Activated T-cell treated with anti-CD3 and anti-CD28 coated beads for 48 hours (primary cell): ENCODE measurements around the gene KCNIP3.

ENCODE experiments used
- DNase-seq: peaks from one replicate; pipeline ENCODE4 v3.0.0-alpha.2; 2020; ENCODE audit warnings: low read depth

The KCNIP3 gene

GRCh38 chr2:95294579-95295250 lies 2.4 kb upstream of the KCNIP3 start:
- no peak for DNase-seq

GRCh38 chr2:95295376-95295775 lies 1.8 kb upstream of the KCNIP3 start:
- no peak for DNase-seq

- no peak for DNase-seq
These were observed 1.1 kb upstream of the KCNIP3 start for GRCh38 chr2:95296011-95296410.

GRCh38 chr2:95297639-95298395 lies 670 bp downstream of the KCNIP3 start:
- DNase-seq: no peak

GRCh38 chr2:95298486-95299111 lies 1.5 kb downstream of the KCNIP3 start:
- DNase-seq: no peak

GRCh38 chr2:95299961-95300360 lies 2.8 kb downstream of the KCNIP3 start:
- DNase-seq: no peak

GRCh38 chr2:95300450-95300849 lies 3.3 kb downstream of the KCNIP3 start:
- no peak for DNase-seq

- no peak for DNase-seq
These were observed 4.0 kb downstream of the KCNIP3 start for GRCh38 chr2:95301186-95301585.

GRCh38 chr2:95301876-95302641 lies 4.9 kb downstream of the KCNIP3 start:
- DNase-seq: no peak

GRCh38 chr2:95303191-95303919 lies 6.2 kb downstream of the KCNIP3 start:
- no peak for DNase-seq

- DNase-seq: no peak
These were observed 8.4 kb downstream of the KCNIP3 start for GRCh38 chr2:95305380-95306061.

- DNase-seq: no peak
These were observed 9.3 kb downstream of the KCNIP3 start for GRCh38 chr2:95306336-95306895.

GRCh38 chr2:95307036-95307435 lies 9.9 kb downstream of the KCNIP3 start:
- no peak for DNase-seq

- no peak for DNase-seq
These were observed 10.7 kb downstream of the KCNIP3 start for GRCh38 chr2:95307878-95308277.

- no peak for DNase-seq
These were observed 11.4 kb downstream of the KCNIP3 start for GRCh38 chr2:95308426-95308990.

- DNase-seq: no peak
These were observed 12.5 kb downstream of the KCNIP3 start for GRCh38 chr2:95309599-95309998.

- DNase-seq: no peak
These were observed 13.1 kb downstream of the KCNIP3 start for GRCh38 chr2:95310216-95310615.

- no peak for DNase-seq
These were observed 13.5 kb downstream of the KCNIP3 start for GRCh38 chr2:95310651-95311050.

GRCh38 chr2:95311815-95312542 lies 14.8 kb downstream of the KCNIP3 start:
- no peak for DNase-seq
